Stimulated activated naive CD4-positive, alpha-beta T cell treated with Interleukin-2 at 50 U/mL for 16 hours (primary cell): ENCODE measurements around the gene AK1.
"Not testable (repeated sequence)": the region's sequence is repeated elsewhere in the genome, so short reads cannot be mapped to it uniquely, and the experiment has no call there.

Experiments used
- DNase-seq: peaks from one replicate; lab custom pipeline; 2025; lab: John Stamatoyannopoulos, UW

The AK1 gene

DNA sequence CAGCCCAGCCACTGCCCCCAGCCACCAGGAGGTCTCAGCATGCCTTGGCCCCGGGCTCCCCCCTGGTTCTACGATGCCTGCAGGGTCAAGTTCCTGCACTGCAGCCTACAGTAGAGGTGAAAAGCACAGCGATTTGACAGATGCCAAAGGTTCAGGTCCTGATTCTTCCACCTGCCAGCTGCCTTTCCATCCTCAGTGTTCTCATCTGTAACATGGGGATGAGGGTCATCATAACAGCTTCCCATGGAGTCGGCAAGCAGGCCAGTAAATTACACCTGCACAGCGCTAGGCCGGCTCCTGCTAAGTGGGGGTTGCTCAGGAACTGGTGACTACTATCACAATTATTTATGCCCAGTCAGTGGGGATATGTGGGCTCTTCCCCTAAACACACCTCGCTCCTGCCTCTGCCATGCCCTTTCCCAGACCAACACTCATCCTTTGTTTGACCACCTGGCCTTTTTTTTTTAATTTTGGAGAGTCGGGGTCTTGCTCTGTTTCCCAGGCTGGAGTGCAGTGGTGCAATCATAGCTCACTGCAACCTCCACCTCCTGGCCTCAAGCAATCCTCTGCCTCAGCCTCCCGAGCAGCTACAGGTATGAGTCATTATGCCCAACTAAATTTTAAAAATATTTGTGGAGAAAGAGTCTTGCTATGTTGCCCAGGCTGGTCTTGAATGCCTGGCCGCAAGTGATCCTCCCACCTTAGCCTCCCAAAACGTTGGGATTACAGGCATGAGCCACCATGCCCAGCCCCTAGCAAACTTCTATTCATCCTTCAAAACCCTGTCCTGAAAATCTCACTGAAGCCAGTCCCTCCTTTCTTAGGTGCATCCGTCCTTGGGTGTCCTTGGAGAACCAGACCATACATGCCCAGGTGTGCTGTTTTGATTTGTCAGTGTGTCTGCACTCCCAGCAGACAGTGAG, 29.4 kb downstream of the AK1 start:
- DNase-seq, result no peak

DNA sequence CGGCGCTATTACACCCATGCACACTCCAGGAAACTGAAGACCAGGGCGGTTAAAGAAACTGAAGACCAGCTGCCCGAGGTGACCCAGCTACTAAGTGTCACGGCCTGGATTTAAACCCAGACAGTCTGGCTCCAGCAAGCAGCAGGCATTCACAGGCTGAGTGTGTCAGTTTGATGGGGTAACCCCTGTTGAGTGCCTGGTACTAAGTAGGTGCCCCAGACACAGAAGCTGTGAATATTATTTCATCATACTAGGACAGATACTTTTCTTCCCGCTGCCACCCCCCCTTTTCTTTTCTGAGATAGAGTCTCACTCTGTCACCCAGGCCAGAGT, 30.3 kb downstream of the AK1 start:
- no peak for DNase-seq

DNA sequence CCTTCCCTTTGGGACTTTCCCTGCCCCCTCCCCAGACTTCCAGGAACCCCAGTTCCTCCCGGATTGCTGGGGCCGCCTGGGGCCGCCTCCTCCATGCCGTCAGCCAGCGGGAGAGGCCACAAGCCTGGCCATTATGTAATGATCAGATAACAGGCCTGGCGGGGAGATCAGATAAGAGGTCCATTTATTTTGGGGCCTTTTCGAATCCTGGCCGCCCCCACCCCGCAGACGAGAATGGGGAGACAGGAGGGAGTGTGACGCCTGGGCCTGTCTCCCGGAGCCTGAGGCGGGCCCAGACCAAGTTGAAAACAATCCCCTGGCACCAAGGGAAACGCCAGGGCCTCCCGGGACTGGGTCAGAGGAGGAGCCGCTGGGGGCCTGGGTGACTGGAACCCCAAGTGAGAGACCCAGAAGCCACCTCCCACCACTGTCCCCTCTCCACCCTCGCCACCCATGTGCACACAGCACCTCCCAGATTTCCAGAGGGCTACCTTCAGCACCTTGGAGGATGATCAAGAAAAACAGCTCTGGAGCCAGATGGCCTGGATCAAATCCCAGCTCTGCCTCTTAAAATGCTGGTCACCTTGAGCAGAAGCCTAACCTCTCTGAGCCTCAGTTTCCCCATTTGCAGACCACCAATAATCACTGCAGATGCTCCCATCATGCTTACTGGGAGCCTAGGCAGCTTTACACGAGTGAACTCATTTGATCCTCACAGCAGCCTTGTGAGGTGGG, 30.9 kb downstream of the AK1 start:
- DNase-seq, result no peak

DNA sequence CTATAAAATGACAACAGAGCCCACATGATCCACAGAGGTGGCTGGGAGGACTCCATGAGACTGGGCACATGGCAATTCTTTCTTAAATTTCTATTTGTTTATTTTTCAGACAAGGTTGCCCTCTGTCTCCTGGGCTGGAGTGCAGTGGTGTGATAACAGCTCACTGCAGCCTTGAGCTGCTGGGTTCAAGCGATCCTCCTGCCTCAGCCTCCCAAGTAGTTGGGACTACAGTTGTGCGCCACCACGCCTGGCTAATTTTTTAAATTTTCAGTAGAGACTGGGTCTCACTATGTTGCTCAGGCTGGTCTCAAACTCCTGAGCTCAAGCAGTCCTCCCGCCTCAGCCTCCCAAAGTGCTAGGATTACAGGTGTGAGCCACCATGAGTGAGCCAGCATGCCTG, 31.9 kb downstream of the AK1 start:
- not testable (repeated sequence) for DNase-seq

DNA sequence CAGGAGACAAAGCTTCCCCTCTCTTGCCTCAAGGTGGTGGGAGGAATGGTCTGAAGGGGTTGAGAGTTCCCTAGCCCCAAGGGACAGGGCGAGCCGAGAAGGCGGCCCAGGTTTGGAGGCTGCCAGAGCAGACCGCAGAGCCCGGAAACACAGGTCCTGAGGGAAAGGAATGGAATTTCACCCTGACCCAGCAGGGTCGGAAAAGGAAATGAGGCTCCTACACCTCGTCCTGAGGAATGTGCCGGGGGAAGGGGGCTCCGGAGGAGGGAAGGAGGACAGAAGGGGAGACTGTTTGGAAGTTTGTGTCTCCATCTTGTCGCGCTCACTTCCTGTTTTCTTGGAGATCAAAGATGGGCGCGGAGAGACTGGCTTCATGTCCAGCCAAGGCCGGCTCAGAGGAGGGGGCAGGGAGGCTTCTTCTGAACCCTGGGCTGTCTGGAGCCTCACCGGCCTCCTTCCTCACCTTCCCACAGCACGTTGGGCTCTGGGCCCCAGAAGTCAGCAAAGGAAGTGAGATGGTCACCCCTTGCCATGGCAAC, 32.6 kb downstream of the AK1 start:
- DNase-seq, result no peak

DNA sequence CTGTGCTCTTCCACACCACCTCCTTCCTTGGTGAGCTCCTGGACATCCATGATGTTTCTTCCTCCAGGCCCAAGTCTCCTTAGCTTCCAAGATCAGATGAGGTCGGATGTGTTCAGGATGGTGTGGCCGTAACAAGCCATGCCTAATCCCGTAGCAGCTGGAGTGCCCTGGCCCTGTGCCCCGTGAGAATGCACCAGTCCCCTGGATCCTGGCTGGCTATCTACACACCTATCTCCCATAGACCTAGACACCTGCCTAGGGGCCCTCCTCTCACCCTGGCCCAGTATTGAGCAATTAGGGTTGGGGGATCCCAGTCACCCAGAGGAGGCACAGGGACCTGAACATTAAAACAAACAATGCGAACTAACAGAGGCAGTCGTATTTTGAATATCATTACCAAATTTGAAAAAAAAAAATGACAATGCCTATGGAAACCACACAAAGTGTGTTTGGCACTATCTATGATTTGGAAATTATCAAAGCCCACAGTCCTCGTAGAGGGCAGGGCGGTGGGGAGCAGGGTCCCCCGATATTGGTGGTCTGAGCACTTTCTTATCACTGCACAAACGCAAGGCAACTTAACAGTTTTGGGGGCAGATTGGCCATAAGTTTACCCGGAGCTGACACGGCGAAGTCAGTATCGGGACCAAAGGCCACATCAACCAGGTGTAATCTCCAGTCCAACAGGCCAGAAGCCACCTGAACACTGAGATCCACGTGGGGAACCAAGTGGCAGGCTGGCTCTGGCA, 36.2 kb downstream of the AK1 start:
- no peak for DNase-seq

DNA sequence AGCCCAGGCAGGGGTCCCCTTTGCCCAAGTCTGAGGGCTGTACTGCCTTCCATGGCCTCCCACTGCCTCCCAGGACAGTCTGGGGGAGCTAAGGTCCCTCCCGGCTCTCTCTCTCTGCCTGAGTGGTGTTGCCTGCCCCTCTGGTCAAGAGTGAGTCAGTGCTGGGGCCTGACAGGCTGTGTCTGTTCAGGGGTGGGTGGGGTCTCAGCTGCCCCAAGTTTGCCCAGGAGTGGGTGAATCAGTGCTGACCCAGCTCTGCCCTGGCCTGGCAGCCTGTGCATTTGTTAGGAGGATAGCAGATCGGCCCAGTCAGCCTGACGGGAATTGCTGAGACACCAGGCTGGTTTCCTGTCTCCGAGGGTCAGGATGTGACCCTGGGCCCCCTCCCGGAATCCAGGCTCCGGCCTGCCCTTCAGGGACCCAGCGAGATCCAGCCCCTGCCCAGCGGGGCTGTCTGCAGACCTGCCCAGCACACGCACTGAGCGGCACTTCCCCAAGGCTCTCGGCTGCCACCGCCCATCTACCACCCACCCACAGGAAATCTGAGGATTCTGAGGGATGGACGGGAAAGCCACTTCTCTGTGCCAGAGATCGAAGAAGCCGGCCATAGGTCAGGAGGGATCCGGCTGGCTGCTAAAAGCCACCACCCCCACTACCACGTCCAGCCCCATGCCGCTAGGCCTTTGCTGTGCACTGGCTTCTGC, 38.9 kb downstream of the AK1 start:
- DNase-seq, result no peak

DNA sequence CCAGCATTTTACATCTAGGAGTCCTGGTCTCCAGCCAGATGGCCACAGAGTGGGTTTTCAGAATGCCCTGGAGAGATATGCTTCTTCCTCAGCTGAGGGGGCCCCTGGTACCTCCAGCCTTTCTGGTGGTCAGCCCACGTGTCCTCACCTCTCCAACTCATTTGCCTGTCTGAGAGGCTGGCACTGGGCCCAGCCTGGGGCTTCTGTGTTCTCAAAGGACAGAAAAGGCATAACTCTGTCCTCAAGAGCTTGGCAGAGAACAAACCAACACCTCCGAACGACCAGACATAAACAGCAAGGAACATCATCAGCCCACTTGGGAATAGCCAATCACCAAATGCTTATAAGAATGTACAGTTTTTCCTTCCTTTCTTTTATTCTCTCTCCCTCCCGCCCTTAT, 40.1 kb downstream of the AK1 start:
- DNase-seq, result no peak

DNA sequence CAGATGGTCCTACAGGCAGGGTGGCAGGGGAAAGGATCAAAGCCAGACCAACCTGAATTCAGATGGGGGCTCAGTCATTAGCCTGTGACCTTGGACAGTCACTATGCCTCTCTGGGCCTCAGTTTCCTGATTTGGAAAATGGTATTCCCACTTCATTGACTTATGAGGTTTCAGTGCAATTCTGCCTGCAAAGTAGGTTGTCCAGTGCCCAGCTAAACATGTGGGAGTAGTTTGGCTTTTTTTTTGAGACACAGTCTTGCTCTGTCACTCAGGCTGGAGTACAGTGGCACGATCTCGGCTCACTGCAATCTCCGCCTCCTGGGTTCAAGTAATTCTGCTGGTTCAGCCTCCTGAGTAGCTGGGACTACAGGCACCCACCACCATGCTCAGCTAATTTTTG, 40.9 kb downstream of the AK1 start:
- not testable (repeated sequence) for DNase-seq

DNA sequence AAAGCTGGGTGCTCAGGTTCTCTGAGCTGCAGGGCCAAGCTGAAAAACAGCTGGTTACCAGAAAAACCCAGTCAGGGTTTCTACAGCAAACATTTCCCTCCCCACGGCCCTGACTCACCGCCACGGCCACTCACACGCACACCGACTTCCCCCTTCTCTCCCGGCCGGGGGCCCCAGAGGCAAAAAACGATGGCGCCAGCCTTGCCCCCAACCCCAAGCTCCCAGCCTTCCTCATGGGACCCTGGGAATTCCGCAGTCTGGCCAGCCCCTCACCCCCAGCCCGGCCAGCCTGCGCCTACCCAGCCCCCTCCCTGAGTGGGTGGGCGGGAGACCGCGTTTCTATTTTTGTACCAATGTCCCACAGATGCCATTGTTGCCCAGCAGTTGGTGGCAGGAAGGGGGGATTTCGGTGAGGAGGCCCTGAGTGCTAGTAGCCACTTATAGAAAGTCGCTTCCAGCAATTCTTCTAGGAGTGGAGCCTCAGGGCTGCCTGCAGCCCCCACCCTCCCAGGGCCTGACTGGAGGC, 41.4 kb downstream of the AK1 start:
- DNase-seq, result no peak

DNA sequence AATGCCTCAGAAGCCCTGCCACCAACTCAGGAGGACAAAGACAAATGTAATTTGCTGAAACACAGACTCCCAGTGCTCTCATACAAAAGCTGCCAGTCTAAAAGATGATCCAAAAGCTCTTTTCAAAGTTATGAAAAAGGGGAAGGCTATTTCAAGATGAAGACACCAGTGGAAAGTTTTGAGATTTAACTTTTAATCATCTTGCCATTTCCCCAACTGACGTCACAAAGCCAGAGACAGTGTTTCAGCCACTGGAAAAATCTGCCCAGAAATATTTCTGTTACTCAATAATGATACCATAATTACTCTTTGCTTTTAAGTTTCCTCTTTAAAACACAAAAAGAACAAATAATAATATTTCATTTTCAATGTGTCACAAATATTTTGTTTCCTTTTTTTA, 43.9 kb downstream of the AK1 start:
- DNase-seq, result no peak

DNA sequence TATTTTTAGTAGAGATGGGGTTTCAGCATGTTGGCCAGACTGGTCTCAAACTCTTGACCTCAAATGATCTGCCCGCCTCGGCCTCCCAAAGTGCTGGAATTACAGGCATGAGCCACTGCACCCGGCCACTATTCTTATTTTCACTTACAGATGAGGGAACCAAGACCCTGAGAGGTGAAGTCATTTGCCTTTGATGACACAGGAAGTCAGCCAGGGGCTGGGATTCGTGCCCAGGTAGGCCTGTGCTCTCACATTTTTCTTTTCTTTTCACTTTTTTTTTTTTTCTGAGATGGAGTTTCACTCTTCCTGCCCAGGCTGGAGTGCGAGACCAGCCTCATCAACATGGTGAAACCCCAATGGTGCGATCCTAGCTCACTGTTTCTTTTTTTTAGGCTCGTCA, 45.2 kb downstream of the AK1 start:
- no peak for DNase-seq

DNA sequence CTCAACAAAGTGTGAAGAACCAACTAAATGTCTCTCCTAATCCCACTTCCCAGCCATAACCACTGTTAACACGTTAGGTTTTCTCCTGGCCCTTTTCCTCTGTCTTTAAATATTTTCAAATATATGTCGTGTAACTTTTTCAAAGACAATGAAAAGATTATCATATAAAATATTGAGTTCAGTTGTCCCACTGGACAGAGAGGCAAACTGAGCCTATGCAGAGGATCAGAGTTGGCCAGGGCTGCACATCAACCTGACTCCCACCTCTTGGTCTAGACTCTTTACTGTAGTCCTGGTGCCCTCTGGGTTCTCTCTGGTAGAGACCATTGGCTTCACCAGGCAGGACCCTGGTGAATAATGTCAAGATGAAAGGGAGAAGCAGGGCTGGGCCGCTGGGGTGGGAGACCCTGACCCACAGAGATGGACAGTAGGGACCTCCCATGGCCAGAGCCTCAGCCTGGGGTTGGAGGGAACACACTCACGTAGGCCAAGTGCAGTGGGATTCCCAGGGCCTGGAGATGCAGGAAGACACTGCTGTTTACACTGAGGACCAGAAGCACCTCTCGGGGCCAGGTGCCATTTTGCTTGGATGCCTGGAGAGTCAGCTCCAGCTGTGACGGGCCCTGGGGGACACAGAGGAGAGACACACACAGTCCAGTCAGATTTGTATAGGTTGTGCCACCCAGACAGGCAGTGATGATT, 48.1 kb downstream of the AK1 start:
- no peak for DNase-seq

DNA sequence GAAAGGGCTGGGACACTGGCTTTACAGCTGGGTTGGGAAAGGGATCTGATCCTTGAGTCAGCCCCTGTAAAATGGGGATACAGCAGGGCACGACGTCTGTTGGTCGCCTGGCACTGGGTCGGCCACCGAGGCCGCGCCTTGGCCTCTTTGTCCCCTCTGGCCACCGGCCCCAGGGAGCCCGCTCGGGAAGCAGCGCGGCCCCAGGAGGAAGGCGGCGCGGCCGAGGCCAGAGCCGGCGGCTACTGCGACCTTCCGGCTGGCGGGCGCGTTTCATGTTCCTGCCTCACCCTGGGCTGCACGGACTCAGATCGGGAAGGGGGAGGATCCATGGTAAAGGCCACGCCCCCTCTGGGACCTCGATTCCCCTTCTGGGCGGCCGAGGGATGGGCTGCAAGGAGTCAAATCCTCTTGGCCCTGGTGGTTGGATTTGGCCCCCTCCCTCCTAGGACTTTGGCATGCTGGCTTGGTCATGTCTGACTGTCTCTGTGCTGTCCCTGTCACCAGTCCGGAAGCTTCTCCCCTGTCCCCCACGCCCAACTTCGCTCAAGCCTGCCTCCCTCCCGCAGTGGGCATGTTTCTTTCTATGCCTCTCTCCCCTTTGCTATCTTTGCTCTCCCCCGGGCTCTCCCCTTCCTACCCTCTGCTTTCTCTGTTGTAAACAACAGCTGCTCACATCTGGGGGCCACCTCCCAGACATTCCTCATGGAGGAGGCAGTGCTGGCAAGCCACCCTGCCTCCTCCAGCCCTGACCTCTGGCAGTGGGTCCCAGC, 49.0 kb downstream of the AK1 start:
- DNase-seq, result no peak

DNA sequence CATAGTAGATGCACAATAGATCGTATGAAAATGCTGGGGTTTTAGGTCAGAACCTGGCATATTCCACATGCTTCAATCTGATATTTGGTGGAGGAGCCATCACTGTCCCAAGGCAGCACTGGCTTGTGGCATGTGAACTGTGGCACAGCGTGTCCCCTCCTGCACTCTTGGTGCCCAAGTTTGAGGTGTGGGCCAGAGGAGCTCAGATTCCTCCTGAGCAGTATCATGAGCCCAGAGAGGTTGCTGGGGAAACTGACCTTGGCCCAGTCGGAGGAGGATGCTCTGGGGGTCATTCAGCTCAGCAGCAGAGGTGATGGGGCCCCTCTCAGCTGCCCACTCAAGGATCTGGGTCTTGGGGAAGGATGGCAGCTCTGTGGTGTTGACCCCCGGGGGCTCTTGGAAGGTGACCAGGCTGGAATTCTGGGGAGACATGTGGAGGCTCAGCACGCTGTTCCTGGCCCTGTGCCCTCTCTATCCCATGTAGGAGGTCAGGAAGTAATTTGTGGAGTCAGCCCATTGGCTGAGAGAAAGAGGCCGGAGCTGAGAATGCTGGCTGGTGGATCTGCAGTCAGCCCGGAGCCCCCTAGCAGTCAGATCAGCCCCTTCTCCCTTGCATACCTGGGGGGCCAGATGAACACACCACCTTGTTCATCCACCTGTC, 51.1 kb downstream of the AK1 start:
- DNase-seq, result no peak

DNA sequence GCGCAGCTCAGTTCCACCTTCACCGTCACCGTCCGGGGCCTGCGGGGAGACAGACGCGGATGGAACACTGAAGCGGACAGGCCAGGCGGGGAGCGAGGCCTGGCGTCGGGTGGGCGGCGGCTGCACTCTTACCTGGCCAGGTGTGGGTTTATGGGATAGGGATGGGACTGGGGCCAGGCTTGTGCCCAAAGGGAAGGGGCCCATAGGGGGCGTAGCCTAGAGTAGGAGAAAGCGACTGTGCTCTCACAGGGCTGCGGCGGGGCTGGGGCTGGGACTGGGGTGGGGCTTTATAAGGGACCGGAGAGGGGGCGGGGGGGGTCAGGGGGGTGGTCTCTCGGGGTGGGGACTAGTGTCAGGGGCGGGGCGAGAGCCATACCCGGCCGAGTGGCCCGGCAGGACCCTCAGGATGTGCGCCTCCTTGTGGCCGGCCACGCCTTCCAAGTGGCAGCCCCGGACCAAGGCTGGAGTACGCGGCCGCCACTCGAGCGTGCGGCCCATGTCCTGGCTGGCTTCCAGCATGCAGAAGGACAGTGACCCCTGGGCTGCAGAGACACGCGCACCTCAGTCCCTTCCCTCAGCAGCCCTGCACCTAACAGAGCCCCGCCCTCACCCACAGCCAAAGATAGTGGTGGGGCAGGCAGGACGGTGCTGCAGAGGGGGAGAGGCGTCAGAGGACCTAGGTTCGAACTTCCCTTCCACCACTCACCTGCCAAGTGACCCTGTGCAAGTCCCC, 52.0 kb downstream of the AK1 start:
- no peak for DNase-seq

DNA sequence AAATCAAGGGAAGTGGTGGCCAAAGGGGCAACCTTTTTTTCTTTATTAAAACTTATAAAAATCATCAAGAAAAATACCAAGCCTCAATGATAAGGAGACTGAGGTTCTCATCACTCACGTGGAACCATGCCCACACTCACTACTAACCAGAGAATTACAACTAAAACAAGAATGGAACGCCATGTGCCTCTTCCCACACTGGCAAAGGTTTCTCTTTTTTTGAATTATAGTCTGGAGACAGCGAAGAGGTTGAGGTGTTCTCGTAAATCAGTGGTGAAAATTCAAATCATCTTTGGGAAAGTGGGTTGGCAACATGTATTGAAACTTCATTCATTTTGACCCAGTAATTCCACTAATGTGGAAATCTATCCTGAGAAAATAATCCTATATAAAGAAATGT, 55.4 kb downstream of the AK1 start:
- DNase-seq, result no peak

DNA sequence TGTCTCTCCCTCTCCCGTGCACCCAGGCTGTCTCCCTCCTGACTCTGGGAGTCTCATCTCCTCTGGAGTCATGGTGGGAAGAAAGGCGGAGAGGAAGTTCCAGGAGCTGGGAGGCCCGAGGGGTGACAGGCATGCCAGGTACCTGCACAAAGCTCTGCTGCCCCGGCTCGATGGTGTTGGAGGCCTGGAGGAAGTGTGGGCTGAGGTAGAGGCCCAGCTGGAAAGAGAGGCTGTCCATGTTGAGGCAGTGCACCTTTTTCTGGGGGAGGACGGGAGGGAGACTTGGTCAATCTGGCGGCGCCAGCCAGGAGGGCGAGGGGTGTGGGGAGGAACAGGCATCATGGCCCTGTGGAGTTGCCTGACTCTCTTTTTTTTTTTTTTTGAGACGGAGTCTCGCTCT, 58.9 kb downstream of the AK1 start:
- DNase-seq, result no peak

DNA sequence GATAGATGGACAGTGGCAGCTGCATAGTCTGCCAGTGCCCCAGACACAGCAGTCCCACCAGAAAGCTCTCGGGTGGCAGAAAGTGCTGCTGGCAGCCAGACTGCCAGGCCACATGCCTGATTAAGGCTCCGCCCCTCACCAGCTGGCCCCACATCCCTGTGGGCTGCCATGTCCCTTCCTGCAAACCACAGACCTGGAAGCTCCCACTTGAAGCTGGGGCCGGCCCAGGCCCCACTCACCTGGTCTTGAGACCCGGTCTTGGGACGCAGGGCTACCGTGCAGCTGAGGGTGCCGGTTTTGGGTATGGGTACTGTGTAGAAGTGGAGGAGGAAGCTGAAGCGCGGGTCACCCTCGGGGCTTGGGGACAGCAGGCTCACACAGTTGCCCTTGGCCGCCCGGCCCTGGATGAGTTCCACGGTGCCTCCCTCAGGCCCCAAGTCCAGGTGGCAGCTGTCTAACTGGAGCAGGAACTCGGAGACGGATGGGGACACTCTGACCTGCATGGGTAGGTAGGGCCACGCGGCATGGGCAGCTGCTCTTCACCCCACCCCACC, 59.5 kb downstream of the AK1 start:
- DNase-seq, result no peak
